PC-9 (cell line): ENCODE data around the gene NHEJ1. TPM values are rescaled to one million over a fixed set of nuclear protein-coding genes. Genes with fewer than 3 reads are reported as not detected.

ENCODE experiments used
- BruUV-seq: library from RNA; stranded (reverse); fragments of 400-500 nt; replicated peaks from 2 replicates; lab custom pipeline; 2021; lab: Mats Ljungman, UMichigan
- CTCF ChIA-PET: fragments of 300-600 bp; sonication (Branson Sonifier 250); formaldehyde crosslinking; loops from one replicate; lab custom pipeline; 2022; ENCODE audit warnings: antibody characterized with exemption; lab: Charles Lee
- POLR2A ChIA-PET: fragments of 300-600 bp; sonication (Branson Sonifier 250); formaldehyde crosslinking; loops from one replicate; lab custom pipeline; 2022; ENCODE audit warnings: antibody characterized with exemption; ENCODE audit not compliant: unreplicated experiment; lab: Charles Lee
- DNase-seq, 2 experiments: peaks; one replicate each; pipeline versions ENCODE4 v3.0.0 to v3.0.0-alpha.2; 2015 to 2022; ENCODE audit warnings: mixed read lengths in 1 of 2
- H2AFZ ChIP-seq: fragments of 200-600 bp; sonication (generic); 2 replicates; pipeline ENCODE4 v1.8.1; 2017; ENCODE audit warnings: antibody characterized with exemption
- H3F3A ChIP-seq: fragments of 200-600 bp; sonication (generic); 2 replicates; pipeline ENCODE4 v1.8.1; 2017; ENCODE audit warnings: antibody characterized with exemption, mild to moderate bottlenecking, low read depth; ENCODE audit not compliant: insufficient read depth
- H3K27ac ChIP-seq: fragments of 200-600 bp; sonication (generic); 2 replicates; pipeline ENCODE4 v1.6.1; 2016; ENCODE audit warnings: mixed run types
- H3K27me3 ChIP-seq: fragments of 200-600 bp; sonication (generic); 2 replicates; pipeline ENCODE4 v1.6.1; 2016; ENCODE audit warnings: low read depth, mixed run types; ENCODE audit not compliant: insufficient read depth
- H3K36me3 ChIP-seq: fragments of 200-600 bp; sonication (generic); 2 replicates; pipeline ENCODE4 v1.6.1; 2016; ENCODE audit warnings: low read depth, mixed run types
- H3K4me1 ChIP-seq: fragments of 200-600 bp; sonication (generic); replicated peaks from 2 replicates; pipeline ENCODE4 v1.6.1; 2016; ENCODE audit warnings: mixed run types; ENCODE audit not compliant: insufficient read depth
- H3K4me2 ChIP-seq: fragments of 200-600 bp; sonication (generic); 2 replicates; pipeline ENCODE4 v1.6.1; 2017; ENCODE audit warnings: mixed run types
- H3K4me3 ChIP-seq: fragments of 200-600 bp; sonication (generic); 2 replicates; pipeline ENCODE4 v1.6.1; 2016; ENCODE audit warnings: mixed run types
- H3K79me2 ChIP-seq: fragments of 200-600 bp; sonication (generic); 2 replicates; pipeline ENCODE4 v1.6.1; 2017; ENCODE audit warnings: low read depth, mixed run types
- H3K9me2 ChIP-seq: fragments of 200-600 bp; sonication (generic); 2 replicates; pipeline ENCODE4 v1.8.1; 2017; ENCODE audit warnings: mild to moderate bottlenecking; ENCODE audit not compliant: insufficient read depth
- H3K9me3 ChIP-seq: fragments of 200-600 bp; sonication (generic); 2 replicates; pipeline ENCODE4 v1.8.1; 2016; ENCODE audit warnings: low read depth; ENCODE audit not compliant: insufficient read depth
- H4K20me1 ChIP-seq: fragments of 200-600 bp; sonication (generic); 2 replicates; pipeline ENCODE4 v1.8.1; 2017; ENCODE audit not compliant: insufficient read depth
- EZH2 ChIP-seq: fragments of 200-600 bp; sonication (generic); IDR thresholded peaks from 2 replicates; pipeline ENCODE4 v1.8.0; 2017; ENCODE audit warnings: antibody characterized with exemption, low read depth
- intact Hi-C: fragments of 100-400 bp; cut with micrococcal nuclease; formaldehyde crosslinking; loops from one replicate; pipeline ENCODE4 v1.10.0; 2022; ENCODE audit not compliant: unreplicated experiment
- total RNA-seq: library from RNA; stranded (reverse); gene quantifications from 2 replicates; pipeline ENCODE4 v1.2.3, GENCODE V29; 2021
- TF ChIP-seq, protein P1 (sequence below): fragments of 200-600 bp; sonication (generic); conservative IDR thresholded peaks from 2 replicates; pipeline ENCODE4 v1.6.1; 2017; ENCODE audit warnings: mixed run types, antibody characterized with exemption, mild to moderate bottlenecking, moderate library complexity

NHEJ1 gene
- total RNA-seq, 1 experiment from 2014 or later = 9.8 TPM

GRCh38 chr2:219168526-219168925, 7.9 kb upstream of the NHEJ1 start:
- 0 out of 2 replicates have a peak, but pooled peaks cover 4% of the 10 kb centered on the region for H3K36me3 ChIP-seq
- no peaks in the 10 kb centered on the region for H3K4me1 ChIP-seq
- no peak for TF ChIP-seq EZH2
- TF ChIP-seq, protein P1, sequence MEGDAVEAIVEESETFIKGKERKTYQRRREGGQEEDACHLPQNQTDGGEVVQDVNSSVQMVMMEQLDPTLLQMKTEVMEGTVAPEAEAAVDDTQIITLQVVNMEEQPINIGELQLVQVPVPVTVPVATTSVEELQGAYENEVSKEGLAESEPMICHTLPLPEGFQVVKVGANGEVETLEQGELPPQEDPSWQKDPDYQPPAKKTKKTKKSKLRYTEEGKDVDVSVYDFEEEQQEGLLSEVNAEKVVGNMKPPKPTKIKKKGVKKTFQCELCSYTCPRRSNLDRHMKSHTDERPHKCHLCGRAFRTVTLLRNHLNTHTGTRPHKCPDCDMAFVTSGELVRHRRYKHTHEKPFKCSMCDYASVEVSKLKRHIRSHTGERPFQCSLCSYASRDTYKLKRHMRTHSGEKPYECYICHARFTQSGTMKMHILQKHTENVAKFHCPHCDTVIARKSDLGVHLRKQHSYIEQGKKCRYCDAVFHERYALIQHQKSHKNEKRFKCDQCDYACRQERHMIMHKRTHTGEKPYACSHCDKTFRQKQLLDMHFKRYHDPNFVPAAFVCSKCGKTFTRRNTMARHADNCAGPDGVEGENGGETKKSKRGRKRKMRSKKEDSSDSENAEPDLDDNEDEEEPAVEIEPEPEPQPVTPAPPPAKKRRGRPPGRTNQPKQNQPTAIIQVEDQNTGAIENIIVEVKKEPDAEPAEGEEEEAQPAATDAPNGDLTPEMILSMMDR = no peak
- H3F3A ChIP-seq = peaks cover 16% of the 10 kb centered on the region; the same call in 1 of the 2 replicates
- intact Hi-C loops = no loop called here
- H2AFZ ChIP-seq = no peak overlapping the region
- no peaks in the 10 kb centered on the region for H3K27me3 ChIP-seq
- H4K20me1 ChIP-seq = no peaks in the 10 kb centered on the region
- H3K4me2 ChIP-seq = no peak overlapping the region
- ChIA-PET CTCF (no interaction called here), POLR2A (no interaction called here)
- no peak overlapping the region for H3K27ac ChIP-seq
- no peaks in the 10 kb centered on the region for H3K79me2 ChIP-seq
- H3K9me3 ChIP-seq = no peaks in the 10 kb centered on the region
- BruUV-seq = no TSS peak
- DNase-seq = no peak
- H3K9me2 ChIP-seq = no peaks in the 10 kb centered on the region
- no peak overlapping the region for H3K4me3 ChIP-seq

DNA sequence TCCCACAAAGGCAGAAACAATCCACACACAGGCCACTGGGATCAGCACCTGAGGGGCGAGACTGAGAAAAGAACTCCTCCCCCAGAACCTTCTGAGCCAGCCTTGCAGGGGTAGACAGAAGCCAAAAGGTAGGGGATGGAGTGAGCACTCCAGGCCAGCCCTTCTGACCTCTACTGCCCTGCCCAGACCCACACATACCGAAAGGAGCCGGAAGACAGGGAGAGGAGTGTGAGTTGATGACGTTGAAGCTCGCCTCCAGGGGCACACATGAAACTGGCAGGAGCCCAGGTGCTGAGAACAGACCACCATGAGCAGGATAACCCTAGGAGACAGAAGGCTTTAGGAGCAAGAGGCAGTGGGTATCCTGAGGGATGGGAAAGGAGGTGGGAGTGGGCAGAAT, 7.4 kb upstream of the NHEJ1 start:
- H3K79me2 ChIP-seq = no peaks in the 10 kb centered on the region
- H4K20me1 ChIP-seq = no peaks in the 10 kb centered on the region
- 0 out of 2 replicates have a peak, but pooled peaks cover 4% of the 10 kb centered on the region for H3K36me3 ChIP-seq
- ChIA-PET POLR2A (no interaction called here), CTCF (interaction anchor here (0.6 kb wide), 1 partner anchor 165 kb away, joined by 9 read pairs; no protein-coding TSS in a partner anchor)
- H3K9me2 ChIP-seq = no peaks in the 10 kb centered on the region
- DNase-seq = no peak
- H3F3A ChIP-seq = peaks cover 16% of the 10 kb centered on the region; the same call in 1 of the 2 replicates
- intact Hi-C loops = no loop called here
- H3K4me1 ChIP-seq = no peaks in the 10 kb centered on the region
- H3K27ac ChIP-seq = no peak overlapping the region
- no peak overlapping the region for H2AFZ ChIP-seq
- BruUV-seq = no TSS peak
- H3K9me3 ChIP-seq = no peaks in the 10 kb centered on the region
- no peaks in the 10 kb centered on the region for H3K27me3 ChIP-seq
- no peak overlapping the region for H3K4me2 ChIP-seq
- no peak overlapping the region for H3K4me3 ChIP-seq
- no peak for TF ChIP-seq EZH2
- TF ChIP-seq, protein P1 = no peak

- ChIA-PET POLR2A (no interaction called here), CTCF (no interaction called here)
- no peak overlapping the region for H2AFZ ChIP-seq
- no peaks in the 10 kb centered on the region for H3K27me3 ChIP-seq
- no peak overlapping the region for H3K4me2 ChIP-seq
- no TSS peak for BruUV-seq
- no peaks in the 10 kb centered on the region for H3F3A ChIP-seq
- intact Hi-C loops = no loop called here
- H3K9me2 ChIP-seq = no peaks in the 10 kb centered on the region
- no peaks in the 10 kb centered on the region for H3K36me3 ChIP-seq
- TF ChIP-seq EZH2 = no peak
- TF ChIP-seq, protein P1 = no peak
- H3K79me2 ChIP-seq = no peaks in the 10 kb centered on the region
- no peaks in the 10 kb centered on the region for H3K9me3 ChIP-seq
- 0 out of 2 replicates have a peak, but pooled peaks cover 8% of the 10 kb centered on the region for H3K4me1 ChIP-seq
- no peak for DNase-seq
- H3K4me3 ChIP-seq = no peak overlapping the region
- H3K27ac ChIP-seq = no peak overlapping the region
- H4K20me1 ChIP-seq = no peaks in the 10 kb centered on the region
These were observed 4.7 kb upstream of the NHEJ1 start for GRCh38 chr2:219165058-219165911.
